H1 (cell line): Measurements from ENCODE around the gene RPS6KA4. TPM values are rescaled to one million over a fixed set of nuclear protein-coding genes. Genes with fewer than 3 reads are reported as not detected.
A peak's percentile ranks its signal among the peaks of the same experiment; 100 is the strongest.

ENCODE experiments used
- CTCF ChIA-PET: fragments of 300-600 bp; sonication (Branson Sonifier 250); formaldehyde crosslinking; loops from one replicate; lab custom pipeline; 2021; ENCODE audit not compliant: partially characterized antibody; lab: Charles Lee
- POLR2A ChIA-PET: fragments of 300-600 bp; sonication (Branson Sonifier 250); formaldehyde crosslinking; loops from one replicate; lab custom pipeline; 2021; ENCODE audit warnings: inconsistent platforms; ENCODE audit not compliant: partially characterized antibody; lab: Charles Lee
- DNase-seq, 2 experiments: peaks; one replicate each; pipeline versions ENCODE4 v3.0.0 to v3.0.0-alpha.2; 2010 to 2022; ENCODE audit warnings: low spot score in 2 of 2, low read depth in 1 of 2, mixed read lengths in 1 of 2
- FAIRE-seq: peaks from 2 replicates; lab custom pipeline; 2011; peaks lifted over from hg19 to GRCh38; lab: Jason Lieb, UNC
- H2AFZ ChIP-seq: 2 replicates; pipeline ENCODE4 v1.8.1; 2012; ENCODE audit warnings: low read length, inconsistent platforms
- H2AK5ac ChIP-seq: 2 replicates; pipeline ENCODE4 v1.6.1; 2013; ENCODE audit warnings: low read depth, low read length
- H2BK120ac ChIP-seq: replicated peaks from 2 replicates; pipeline ENCODE3; 2013; ENCODE audit warnings: low read depth, low read length, inconsistent platforms
- H2BK12ac ChIP-seq: 2 replicates; pipeline ENCODE4 v1.6.1; 2013; ENCODE audit warnings: low read depth, low read length
- H2BK15ac ChIP-seq: 2 replicates; pipeline ENCODE4 v1.6.1; 2013; ENCODE audit warnings: low read length
- H2BK20ac ChIP-seq: 2 replicates; pipeline ENCODE4 v1.6.1; 2013; ENCODE audit warnings: low read length
- H2BK5ac ChIP-seq: 2 replicates; pipeline ENCODE4 v1.6.1; 2013; ENCODE audit warnings: low read depth, low read length
- H3K14ac ChIP-seq: 2 replicates; pipeline ENCODE4 v1.6.1; 2013; ENCODE audit warnings: inconsistent platforms; ENCODE audit not compliant: insufficient read length
- H3K18ac ChIP-seq: 2 replicates; pipeline ENCODE4 v1.6.1; 2013; ENCODE audit warnings: low read length; ENCODE audit errors: extremely low read depth
- H3K23ac ChIP-seq: 2 replicates; pipeline ENCODE4 v1.6.1; 2013; ENCODE audit warnings: inconsistent platforms; ENCODE audit not compliant: insufficient read length
- H3K23me2 ChIP-seq: 2 replicates; pipeline ENCODE4 v1.6.1; 2013; ENCODE audit warnings: low read depth, low read length
- H3K27ac ChIP-seq: 2 replicates; pipeline ENCODE4 v1.6.1; 2011; ENCODE audit warnings: low read depth, low read length, inconsistent platforms
- H3K27me3 ChIP-seq, 4 experiments: replicated peaks in 1 of 4; 1 replicate in 1 of 4; 2 replicates in 3 of 4; pipeline versions ENCODE4 v1.6.1 to v1.8.1; 2011 to 2013; ENCODE audit warnings: low read length in 3 of 4, mild to moderate bottlenecking in 3 of 4, inconsistent platforms in 2 of 4, mixed read lengths in 2 of 4, moderate library complexity in 1 of 4; ENCODE audit not compliant: control insufficient read depth in 3 of 4, insufficient read depth in 3 of 4; ENCODE audit errors: extremely low read depth in 1 of 4
- H3K36me3 ChIP-seq, 4 experiments: 2 replicates each; pipeline versions ENCODE4 v1.6.1 to v1.8.1; 2011 to 2013; ENCODE audit warnings: mild to moderate bottlenecking in 4 of 4, low read length in 3 of 4, moderate library complexity in 2 of 4, control low read depth in 1 of 4, inconsistent platforms in 1 of 4; ENCODE audit not compliant: insufficient read depth in 4 of 4, control insufficient read depth in 2 of 4
- H3K4ac ChIP-seq: replicated peaks from 2 replicates; pipeline ENCODE3; 2013; ENCODE audit warnings: low read length, low read depth, mixed read lengths, inconsistent platforms; ENCODE audit not compliant: insufficient read length
- H3K4me1 ChIP-seq, 4 experiments: replicated peaks in 1 of 4; 1 replicate in 1 of 4; 2 replicates in 3 of 4; pipeline versions ENCODE4 v1.6.1 to v1.8.1; 2011 to 2013; ENCODE audit warnings: low read length in 3 of 4, inconsistent platforms in 2 of 4, mixed read lengths in 1 of 4; ENCODE audit not compliant: insufficient read depth in 4 of 4, control insufficient read depth in 3 of 4
- H3K4me2 ChIP-seq, 2 experiments: 2 replicates each; pipeline versions ENCODE4 v1.6.1 to v1.8.1; 2011 to 2013; ENCODE audit warnings: low read depth in 2 of 2, low read length in 2 of 2, control low read depth in 1 of 2, inconsistent platforms in 1 of 2, mild to moderate bottlenecking in 1 of 2; ENCODE audit not compliant: insufficient read depth in 1 of 2
- H3K4me3 ChIP-seq, 4 experiments: fragments of 200-600, 300-600 bp in 1 of 4; sonication (generic), shearing (Covaris generic), sonication (Bioruptor Twin) in 1 of 4; 2 replicates each; pipeline versions ENCODE4 v1.5.1 to v1.8.1; 2011 to 2016; ENCODE audit warnings: low read length in 4 of 4, low read depth in 3 of 4, control low read depth in 2 of 4, inconsistent platforms in 2 of 4, mild to moderate bottlenecking in 2 of 4, mixed read lengths in 1 of 4, moderate library complexity in 1 of 4; ENCODE audit not compliant: insufficient read depth in 2 of 4; ENCODE audit errors: extremely low read depth in 1 of 4
- H3K56ac ChIP-seq: replicated peaks from 2 replicates; pipeline ENCODE3; 2013; ENCODE audit warnings: low read depth, mild to moderate bottlenecking, mixed read lengths, low read length, inconsistent platforms; ENCODE audit not compliant: insufficient read length
- H3K79me1 ChIP-seq: 2 replicates; pipeline ENCODE4 v1.6.1; 2013; ENCODE audit warnings: low read depth, low read length, control low read depth
- H3K79me2 ChIP-seq, 2 experiments: 2 replicates each; pipeline versions ENCODE4 v1.6.1 to v1.8.1; 2012 to 2013; ENCODE audit warnings: low read length in 2 of 2, mild to moderate bottlenecking in 2 of 2, inconsistent platforms in 1 of 2; ENCODE audit not compliant: insufficient read depth in 2 of 2, control insufficient read depth in 1 of 2
- H3K9ac ChIP-seq, 4 experiments: replicated peaks in 1 of 4; 1 replicate in 1 of 4; 2 replicates in 3 of 4; pipeline versions ENCODE4 v1.6.1 to v1.8.1; 2011 to 2013; ENCODE audit warnings: low read depth in 3 of 4, low read length in 3 of 4, control low read depth in 2 of 4, mild to moderate bottlenecking in 2 of 4, moderate library complexity in 2 of 4, inconsistent platforms in 1 of 4; ENCODE audit errors: extremely low read depth in 1 of 4
- H3K9me3 ChIP-seq, 2 experiments: 2 replicates each; pipeline versions ENCODE4 v1.6.1 to v1.8.1; 2012 to 2013; ENCODE audit warnings: mild to moderate bottlenecking in 2 of 2, moderate library complexity in 2 of 2, control low read depth in 1 of 2, inconsistent platforms in 1 of 2, low read depth in 1 of 2, low read length in 1 of 2, mixed read lengths in 1 of 2; ENCODE audit not compliant: insufficient read depth in 2 of 2
- H4K20me1 ChIP-seq, 2 experiments: replicated peaks in 1 of 2; 2 replicates each; pipeline versions ENCODE3 to v1.8.1; 2011 to 2013; ENCODE audit warnings: inconsistent platforms in 2 of 2, low read length in 2 of 2, mild to moderate bottlenecking in 1 of 2; ENCODE audit not compliant: insufficient read depth in 2 of 2, control insufficient read depth in 1 of 2
- H4K5ac ChIP-seq: 2 replicates; pipeline ENCODE4 v1.6.1; 2013; ENCODE audit warnings: low read length, low read depth, mixed read lengths, inconsistent platforms; ENCODE audit not compliant: insufficient read length
- H4K8ac ChIP-seq: 2 replicates; pipeline ENCODE4 v1.8.0; 2013; ENCODE audit warnings: mild to moderate bottlenecking, moderate library complexity, low read length, inconsistent platforms; ENCODE audit not compliant: insufficient read depth; ENCODE audit errors: extremely low read depth
- H4K91ac ChIP-seq: replicated peaks from 2 replicates; pipeline ENCODE3; 2013; ENCODE audit warnings: low read length, mixed read lengths, inconsistent platforms; ENCODE audit not compliant: insufficient read length
- CEBPB ChIP-seq: IDR thresholded peaks from 2 replicates; pipeline ENCODE4 v1.6.1; 2012; ENCODE audit warnings: low read depth, low read length
- CHD2 ChIP-seq: IDR thresholded peaks from 2 replicates; pipeline ENCODE4 v1.6.1; 2012; ENCODE audit warnings: low read length, improper control_type of control experiment
- EGR1 ChIP-seq: IDR thresholded peaks from 2 replicates; pipeline ENCODE4 v1.6.1; 2011; ENCODE audit warnings: low read depth, low read length, borderline replicate concordance
- HDAC2 ChIP-seq, 2 experiments: fragments of 300-600 bp in 1 of 2; sonication (generic) in 1 of 2; IDR thresholded peaks; 2 replicates each; pipeline ENCODE4 v1.6.1; 2011 to 2012; ENCODE audit warnings: low read depth in 2 of 2, low read length in 2 of 2, mild to moderate bottlenecking in 2 of 2, moderate library complexity in 2 of 2, borderline replicate concordance in 1 of 2, inconsistent platforms in 1 of 2
- RXRA ChIP-seq: IDR thresholded peaks from 2 replicates; pipeline ENCODE4 v1.6.1; 2011; ENCODE audit warnings: low read depth, mild to moderate bottlenecking, low read length, moderate library complexity; ENCODE audit not compliant: insufficient read depth
- SP1 ChIP-seq: IDR thresholded peaks from 2 replicates; pipeline ENCODE4 v1.6.1; 2011; ENCODE audit warnings: low read depth, low read length
- SP2 ChIP-seq: IDR thresholded peaks from 2 replicates; pipeline ENCODE4 v1.6.1; 2012; ENCODE audit warnings: mild to moderate bottlenecking, low read length, inconsistent platforms
- TAF7 ChIP-seq: optimal IDR thresholded peaks from 2 replicates; pipeline ENCODE3; 2011; ENCODE audit warnings: low read depth, mild to moderate bottlenecking, inconsistent platforms, low read length, moderate library complexity, borderline replicate concordance
- WGBS, 2 experiments: shearing (Covaris generic) in 1 of 2; methylation state at CpG; one replicate each; pipeline versions ENCODE4 v1.1.6 to v1.1.7; 2013 to 2015; ENCODE audit warnings: low lambda C conversion rate in 2 of 2, mixed read lengths in 2 of 2, inconsistent platforms in 1 of 2, low coverage in 1 of 2, missing lambda C conversion rate in 1 of 2; ENCODE audit not compliant: insufficient replicate concordance in 2 of 2, insufficient coverage in 1 of 2, insufficient read length in 1 of 2; ENCODE audit errors: extremely low coverage in 1 of 2, missing lambda C conversion rate in 1 of 2; 5-methylcytosine and 5-hydroxymethylcytosine counted together
- polyA plus RNA-seq, 7 experiments: library from polyadenylated mRNA; depleted of rRNA in 3 of 7; stranded (reverse) in 5 of 7; unstranded in 2 of 7; fragments of >200 nt in 5 of 7; fragments of 200-250 nt in 2 of 7; gene quantifications; 1 replicate in 5 of 7; 2 replicates in 1 of 7; 4 replicates in 1 of 7; pipeline versions ENCODE4 v1.2.1 to v1.2.3, GENCODE V29; 2011 to 2013; ENCODE audit warnings: missing spikeins in 2 of 7, mixed read lengths in 2 of 7
- total RNA-seq: library from RNA; stranded (reverse); fragmentation: NEBNext Ultra II Directional; extraction: Animal tissue kit (Norgen Biotek cat#: 25700); gene quantifications from 2 replicates; pipeline ENCODE4 v1.2.1, GENCODE V29; 2021
- TF ChIP-seq, protein P1 (sequence below): IDR thresholded peaks from 2 replicates; pipeline ENCODE4 v1.6.1; 2012; ENCODE audit warnings: inconsistent platforms
- TF ChIP-seq, protein P2 (sequence below): IDR thresholded peaks from 2 replicates; pipeline ENCODE4 v1.6.1; 2011; ENCODE audit warnings: low read depth, mild to moderate bottlenecking, low read length; ENCODE audit not compliant: insufficient read depth

RPS6KA4 gene
- total and polyA plus RNA-seq, 2 of the 8 experiments (the other 6 are each of a cell fraction or from before 2014, with no cell fraction given), result 8.2 to 12.6 TPM

- H3K9me3 ChIP-seq, result no peaks in the 10 kb centered on the region
- H3K23me2 ChIP-seq, result no peaks in the 10 kb centered on the region; the same call in 1 of the 2 replicates
- H2BK15ac ChIP-seq, result 0 out of 2 replicates have a peak overlapping the region, but pooled peaks have one; percentile 46
- no peaks in the 10 kb centered on the region for H4K20me1 ChIP-seq
- DNase-seq (peak in 1 of 2 experiments; percentile 62), FAIRE-seq (peak; percentile 62)
- 82% methylated on average over 17 of the region's 18 CpGs; no CpG with 5 or more reads in 1 of the 2 experiments for WGBS, 2 experiments
- no peaks in the 10 kb centered on the region for H3K79me2 ChIP-seq
- 0 out of 2 replicates have a peak overlapping the region, but pooled peaks have one; percentile 3 for H2BK12ac ChIP-seq
- H3K4ac ChIP-seq, result no peak overlapping the region
- ChIA-PET CTCF (interaction anchor here (0.6 to 8.3 kb wide), 10 partner anchors 8 to 76 kb away, joined by 3 to 80 read pairs (median 4); no protein-coding TSS in a partner anchor), POLR2A (interaction anchor here (0.6 to 2.0 kb wide), 12 partner anchors 9 to 78 kb away, joined by 3 to 7 read pairs (median 3); partner anchors contain the start of genes PRDX5, RPS6KA4 and TRMT112)
- no peak overlapping the region for H3K18ac ChIP-seq
- H3K4me1 ChIP-seq, result peaks cover 0 to 5% (median 2%) of the 10 kb centered on the region in 4 experiments; a peak in 4 of 7 replicates
- no peak overlapping the region for H3K9ac ChIP-seq
- peak overlapping the region; percentile 45 for H4K91ac ChIP-seq
- no peak overlapping the region for H3K14ac ChIP-seq
- no peak overlapping the region for H3K56ac ChIP-seq
- no peak overlapping the region for H4K5ac ChIP-seq
- peak overlapping the region; percentile 71; the same call in 1 of the 2 replicates for H2BK5ac ChIP-seq
- H2BK20ac ChIP-seq, result no peak overlapping the region
- peaks cover 0 to 14% (median 0%) of the 10 kb centered on the region in 4 experiments; a peak in 2 of 8 replicates for H3K36me3 ChIP-seq
- H3K27ac ChIP-seq, result no peak overlapping the region
- H2AFZ ChIP-seq, result no peak overlapping the region
- H3K4me3 ChIP-seq, result peak overlapping the region in 1 of 4 experiments; percentile 35; a peak in 2 of 8 replicates
- no peak overlapping the region; the same call in 1 of the 2 replicates for H2AK5ac ChIP-seq
- H2BK120ac ChIP-seq, result no peak overlapping the region
- H3K27me3 ChIP-seq, result no peaks in the 10 kb centered on the region
- H3K23ac ChIP-seq, result no peak overlapping the region
- H4K8ac ChIP-seq, result peak overlapping the region; percentile 58
- H3K4me2 ChIP-seq, result peak overlapping the region in 1 of 2 experiments; percentile 37; a peak in 2 of 4 replicates
- no peaks in the 10 kb centered on the region for H3K79me1 ChIP-seq
- TF ChIP-seq HDAC2 (IDR thresholded peaks at IDR 0.05; ENCODE audit: borderline replicate concordance in 1 of 2, low read depth in 2 of 2, low read length in 2 of 2) (no peak), RXRA (no peak), EGR1 (no peak), TAF7 (no peak), SP1 (peak; percentile 82), CEBPB (no peak), CHD2 (peak; percentile 80), SP2 (peak; percentile 32; the same call in 1 of the 2 replicates)
- TF ChIP-seq, protein P1, sequence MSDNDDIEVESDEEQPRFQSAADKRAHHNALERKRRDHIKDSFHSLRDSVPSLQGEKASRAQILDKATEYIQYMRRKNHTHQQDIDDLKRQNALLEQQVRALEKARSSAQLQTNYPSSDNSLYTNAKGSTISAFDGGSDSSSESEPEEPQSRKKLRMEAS, result 0 out of 2 replicates have a peak, but pooled peaks have one; percentile 10
- TF ChIP-seq, protein P2, sequence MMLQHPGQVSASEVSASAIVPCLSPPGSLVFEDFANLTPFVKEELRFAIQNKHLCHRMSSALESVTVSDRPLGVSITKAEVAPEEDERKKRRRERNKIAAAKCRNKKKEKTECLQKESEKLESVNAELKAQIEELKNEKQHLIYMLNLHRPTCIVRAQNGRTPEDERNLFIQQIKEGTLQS, result peak; percentile 63; the same call in 1 of the 2 replicates
Observed at GRCh38 chr11:64372802-64373597, 14.0 kb downstream of the RPS6KA4 start.
